Transverse colon (tissue), 4 donors: ENCODE data around the gene POLG. TPM values are rescaled to one million over a fixed set of nuclear protein-coding genes. Genes with fewer than 3 reads are reported as not detected.
A peak's percentile ranks its signal among the peaks of the same experiment; 100 is the strongest.

Source experiments
- DNase-seq: peaks from one replicate; pipeline ENCODE4 v3.0.0-alpha.2; 2019
- H3K27ac ChIP-seq, 4 donors: fragments of 200-600 bp; sonication (generic); 2 replicates each; pipeline ENCODE4 v1.5.1; 2016 to 2018; ENCODE audit warnings: inconsistent platforms in 4 of 4
- H3K27me3 ChIP-seq: fragments of 200-600 bp; sonication (generic); 2 replicates; pipeline ENCODE4 v1.5.1; 2017; ENCODE audit warnings: inconsistent platforms
- H3K36me3 ChIP-seq, 4 donors: fragments of 200-600 bp; sonication (generic); 2 replicates each; pipeline ENCODE4 v1.5.1; 2017 to 2019; ENCODE audit warnings: inconsistent platforms in 4 of 4
- H3K4me1 ChIP-seq, 4 donors: fragments of 200-600 bp; sonication (generic); 2 replicates each; pipeline ENCODE4 v1.5.1; 2017 to 2020; ENCODE audit warnings: inconsistent platforms in 4 of 4
- H3K4me3 ChIP-seq, 4 donors: fragments of 200-600 bp; sonication (generic); 1 replicate in 1 of 4; 2 replicates in 3 of 4; pipeline versions ENCODE4 v1.5.1 to v1.6.1; 2017 to 2019; ENCODE audit warnings: inconsistent platforms in 4 of 4
- H3K9me3 ChIP-seq, 2 donors: fragments of 200-600 bp; sonication (generic); 2 replicates each; pipeline ENCODE4 v1.5.1; 2017 to 2019; ENCODE audit warnings: inconsistent platforms in 2 of 2
- CTCF ChIP-seq, 5 experiments: fragments of 200-600 bp in 3 of 5; fragments of 450-650 bp in 2 of 5; sonication (generic) in 3 of 5; IDR thresholded peaks; 1 replicate in 2 of 5; 2 replicates in 3 of 5; pipeline ENCODE4 v1.5.1; 2016 to 2017; ENCODE audit warnings: antibody characterized with exemption in 5 of 5, inconsistent platforms in 3 of 5, mild to moderate bottlenecking in 2 of 5, moderate library complexity in 1 of 5
- EP300 ChIP-seq: sonication (generic); formaldehyde crosslinking; IDR thresholded peaks from one replicate; pipeline ENCODE4 v1.6.1; 2017; ENCODE audit warnings: antibody characterized with exemption, low read depth
- POLR2A ChIP-seq: fragments of 450-650 bp; IDR thresholded peaks from one replicate; pipeline ENCODE4 v1.6.1; 2016; ENCODE audit warnings: antibody characterized with exemption, mild to moderate bottlenecking, moderate library complexity
- POLR2AphosphoS5 ChIP-seq, 3 donors: sonication (generic); formaldehyde crosslinking; IDR thresholded peaks; one replicate each; pipeline ENCODE4 v1.6.1; 2016; ENCODE audit warnings: antibody characterized with exemption in 3 of 3
- WGBS, 2 donors: methylation state at CpG; one replicate each; pipeline ENCODE4 v1.1.5; 2018; ENCODE audit warnings: low coverage in 1 of 2; 5-methylcytosine and 5-hydroxymethylcytosine counted together
- in situ Hi-C, 4 donors: fragments of 200-750 bp; cut with MboI; loops; one replicate each; pipeline versions ENCODE4 v1.15.0 to v1.15.1; 2017; ENCODE audit warnings: low sequenced_read_pairs in 3 of 4, low pct_ligation_motif_present in 1 of 4, low pct_unique_long_range_greater_than_20kb in 1 of 4
- intact Hi-C: fragments of 100-400 bp; cut with DNase I; formaldehyde crosslinking; loops from one replicate; pipeline ENCODE4 v1.15.1; 2023; ENCODE audit warnings: low total_unique reads
- total RNA-seq, 4 donors: library from RNA; depleted of rRNA; stranded (reverse); fragments of >200 nt; gene quantifications; one replicate each; pipeline ENCODE4 v1.1.0, GENCODE V29; 2016

POLG gene
- total RNA-seq, 4 donors from 2014 or later: 64.5 to 204 (median 114) TPM

DNA sequence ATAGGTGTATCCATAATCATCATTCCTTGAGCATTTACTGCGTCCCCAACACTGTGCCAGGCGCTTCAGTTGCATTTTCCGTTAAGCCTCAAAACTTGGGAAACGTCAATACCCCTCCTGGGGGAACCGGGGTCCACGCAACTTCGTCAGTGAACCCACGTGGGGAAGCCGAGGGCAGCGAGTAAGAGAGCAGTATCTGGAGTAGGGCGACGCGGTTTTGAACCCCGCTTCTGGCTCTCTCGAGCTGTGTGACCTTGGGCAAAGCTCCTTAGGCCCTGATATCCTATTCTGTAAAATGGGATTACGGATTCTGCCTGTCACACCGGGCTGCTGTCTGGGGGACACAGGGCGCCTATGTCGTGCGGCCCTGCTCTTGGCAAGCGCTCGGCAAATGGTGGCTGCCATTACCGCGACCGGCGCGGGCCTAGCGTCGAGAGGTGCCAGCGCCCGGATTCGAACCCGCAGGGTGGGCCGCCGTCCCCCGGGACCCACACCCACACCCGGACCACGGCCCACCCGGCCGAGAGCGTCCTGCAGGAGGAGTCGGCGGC is 590 bp downstream of the POLG start:
- H3K36me3 ChIP-seq: peaks cover 0 to 24% (median 7%) of the 10 kb centered on the region in 4 donors
- no peaks in the 10 kb centered on the region for H3K27me3 ChIP-seq
- H3K9me3 ChIP-seq: no peaks in the 10 kb centered on the region
- intact Hi-C loops (no loop called here), in situ Hi-C loops (no loop called here)
- WGBS, 2 donors: 1 to 10% methylated on average over 2 to 36 of the region's 43 CpGs
- peak overlapping the region; percentile 90 to 98 (median 96) for H3K27ac ChIP-seq
- H3K4me1 ChIP-seq: peaks cover 34 to 58% (median 57%) of the 10 kb centered on the region in 4 donors
- H3K4me3 ChIP-seq: peak overlapping the region; percentile 84 to 89 (median 85)
- no peak for DNase-seq
- TF ChIP-seq POLR2A (no peak), POLR2AphosphoS5 (IDR thresholded peaks at IDR 0.05) (no peak), EP300 (no peak), CTCF (IDR thresholded peaks at IDR 0.05) (no peak)

DNA sequence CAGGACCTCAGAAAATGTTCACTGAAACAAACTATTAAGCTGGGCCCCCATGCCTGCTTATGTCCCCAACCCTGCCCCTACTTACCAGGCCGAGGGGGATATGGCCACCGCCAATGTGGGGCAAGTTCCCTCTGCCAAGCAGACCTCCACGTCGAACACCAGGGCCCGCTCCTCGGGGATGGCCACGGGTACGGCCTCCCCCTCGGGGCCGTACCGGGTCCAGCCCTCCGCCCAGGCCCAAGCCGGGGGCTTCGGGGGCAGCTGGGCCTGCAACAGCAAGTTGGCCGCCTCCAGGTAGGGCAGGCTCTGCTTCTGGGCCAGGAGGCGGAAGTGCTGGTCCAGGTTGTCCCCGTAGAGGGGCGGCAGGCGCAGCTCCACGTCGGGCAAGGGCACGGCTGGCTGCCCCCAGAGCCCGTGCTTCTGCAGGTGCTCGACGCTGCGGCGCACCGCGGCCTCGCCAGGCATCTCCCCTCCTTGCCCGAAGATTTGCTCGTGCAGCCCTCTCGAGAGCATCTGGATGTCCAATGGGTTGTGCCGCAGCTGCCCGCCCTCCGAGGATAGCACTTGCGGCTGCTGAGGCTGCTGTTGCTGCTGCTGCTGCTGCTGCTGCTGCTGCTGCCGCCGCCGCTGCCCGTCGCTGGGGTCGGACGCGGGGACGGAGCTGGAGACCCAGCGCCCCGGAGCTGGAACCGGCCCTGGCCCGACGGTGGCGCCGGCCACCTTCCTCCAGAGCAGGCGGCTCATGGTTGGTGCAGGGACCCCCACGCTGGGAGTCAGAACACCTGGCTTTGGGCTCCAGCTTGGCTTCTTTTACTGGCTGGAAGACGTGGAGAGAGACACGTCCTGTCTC is 1.4 kb downstream of the POLG start:
- H3K27ac ChIP-seq: peak overlapping the region; percentile 90 to 98 (median 96)
- peaks cover 34 to 65% (median 58%) of the 10 kb centered on the region in 4 donors for H3K4me1 ChIP-seq
- intact Hi-C loops: no loop called here

DNA sequence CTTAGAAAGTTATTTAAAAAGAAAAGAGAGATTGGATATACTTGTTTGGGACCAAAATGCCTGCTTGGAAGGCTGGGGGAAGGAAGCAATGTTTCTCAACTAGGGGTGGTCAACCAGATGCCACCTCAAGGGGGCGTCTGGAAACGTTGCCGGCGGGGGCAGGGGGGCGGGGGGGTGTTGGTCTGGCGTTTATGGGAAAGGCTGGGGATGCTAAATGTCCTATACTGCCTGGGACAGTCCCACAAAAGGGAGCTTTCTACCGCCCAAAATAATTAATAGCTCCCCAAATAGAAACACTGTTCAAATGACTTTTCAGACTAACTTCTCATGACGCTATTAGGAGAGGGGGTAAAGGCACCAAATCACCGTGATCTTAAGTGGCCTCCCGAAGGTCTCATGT is 2.2 kb downstream of the POLG start:
- no peak for DNase-seq
- Histone ChIP-seq H3K36me3 (peaks cover 0 to 38% (median 16%) of the 10 kb centered on the region in 4 donors), H3K9me3 (no peaks in the 10 kb centered on the region), H3K27me3 (no peaks in the 10 kb centered on the region), H3K4me3 (peak overlapping the region in 1 of 4 donors; percentile 84), H3K4me1 (peaks cover 34 to 68% (median 58%) of the 10 kb centered on the region in 4 donors), H3K27ac (peak overlapping the region in 2 of 4 donors; percentile 69 to 70)
- TF ChIP-seq POLR2AphosphoS5 (IDR thresholded peaks at IDR 0.05) (no peak), POLR2A (no peak), CTCF (IDR thresholded peaks at IDR 0.05) (peak in 2 of 5 experiments; percentile 16 to 24), EP300 (no peak)
- intact Hi-C loops (no loop called here), in situ Hi-C loops (no loop called here)
- 26 to 28% methylated on average over 8 to 10 of the region's 10 CpGs for WGBS, 2 donors

More for the DNA sequence above, 1.4 kb downstream of the POLG start:
- Histone ChIP-seq H3K36me3 (peaks cover 0 to 32% (median 13%) of the 10 kb centered on the region in 4 donors), H3K27me3 (no peaks in the 10 kb centered on the region), H3K4me3 (peak overlapping the region; percentile 84 to 89 (median 85)), H3K9me3 (no peaks in the 10 kb centered on the region)
- no peak for DNase-seq
- in situ Hi-C loops: no loop called here
- TF ChIP-seq CTCF (IDR thresholded peaks at IDR 0.05) (no peak), EP300 (no peak), POLR2A (no peak), POLR2AphosphoS5 (IDR thresholded peaks at IDR 0.05) (no peak)
- WGBS, 2 donors: 91% methylated on average over 41 of the region's 57 CpGs; no CpG with 5 or more reads in 1 of the 2 donors

DNA sequence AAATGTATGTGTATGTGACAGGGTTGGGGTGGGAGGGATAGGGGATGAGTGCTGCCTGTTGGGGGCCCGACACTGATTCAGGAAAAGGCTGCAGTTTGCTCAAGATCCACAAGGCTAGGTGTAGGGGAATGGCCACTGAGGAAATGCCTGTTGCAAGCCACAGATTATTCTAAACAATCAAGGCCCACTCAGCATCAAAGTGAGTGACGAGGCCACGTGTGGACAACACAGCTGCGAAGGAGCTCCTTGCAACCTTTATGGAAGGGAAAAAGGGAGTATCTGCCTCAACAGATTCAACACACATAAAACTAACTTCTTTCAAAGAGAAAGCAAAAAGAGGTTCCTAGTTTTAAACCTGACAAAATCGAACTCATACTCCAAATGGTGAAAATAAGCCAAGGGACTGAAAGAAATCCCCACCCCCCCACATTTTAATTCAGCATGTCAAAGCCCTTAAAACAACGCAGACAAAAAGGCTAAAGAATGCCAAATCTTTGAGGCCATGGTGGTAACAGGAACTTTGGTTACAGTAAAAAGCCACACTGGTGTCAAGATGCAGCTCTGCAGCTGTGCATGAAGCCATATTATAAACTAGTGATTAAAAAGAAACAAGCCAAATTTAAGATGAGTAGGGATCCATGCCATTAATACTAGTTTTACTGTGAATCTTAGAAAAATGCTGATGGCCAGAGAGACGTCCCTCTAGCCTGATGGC is 3.6 kb downstream of the POLG start:
- in situ Hi-C loops: no loop called here
- peaks cover 34 to 68% (median 58%) of the 10 kb centered on the region in 4 donors for H3K4me1 ChIP-seq

More for the DNA sequence above, 3.6 kb downstream of the POLG start:
- Histone ChIP-seq H3K9me3 (no peaks in the 10 kb centered on the region), H3K27me3 (no peaks in the 10 kb centered on the region), H3K36me3 (peaks cover 0 to 49% (median 22%) of the 10 kb centered on the region in 4 donors), H3K27ac (peak overlapping the region; percentile 38 to 70 (median 64)), H3K4me3 (peak overlapping the region in 1 of 4 donors; percentile 5)
- intact Hi-C loops: no loop called here
- no peak for TF ChIP-seq POLR2A
- no peak for TF ChIP-seq POLR2AphosphoS5 (IDR thresholded peaks at IDR 0.05)
- TF ChIP-seq CTCF (IDR thresholded peaks at IDR 0.05): no peak
- TF ChIP-seq EP300: no peak
- no peak for DNase-seq
- WGBS, 2 donors: 55 to 57% methylated on average over 6 to 7 of the region's 7 CpGs
